Retinal pigment epithelial cell (primary cell): ENCODE results near the gene CTDSPL.

ENCODE experiments used
- DNase-seq: peaks from one replicate; pipeline ENCODE4 v3.0.0-alpha.2; 2010; ENCODE audit warnings: low read depth
- H3K4me3 ChIP-seq: 2 replicates; pipeline ENCODE4 v1.5.1; 2011; ENCODE audit warnings: mild to moderate bottlenecking, low read length, control low read depth, moderate library complexity
- CTCF ChIP-seq: conservative IDR thresholded peaks from 2 replicates; pipeline ENCODE4 v1.5.1; 2011; ENCODE audit warnings: low read depth, low read length, control low read depth, inconsistent platforms

CTDSPL gene

GRCh38 chr3:37930495-37930894 lies 68.8 kb downstream of the CTDSPL start:
- no peak overlapping the region for H3K4me3 ChIP-seq
- no peak for DNase-seq
- no peak for TF ChIP-seq CTCF

- DNase-seq: no peak
- no peak overlapping the region for H3K4me3 ChIP-seq
- no peak for TF ChIP-seq CTCF
Observed at GRCh38 chr3:37932505-37932904, 70.8 kb downstream of the CTDSPL start.

GRCh38 chr3:37934631-37935289 lies 73.1 kb downstream of the CTDSPL start:
- TF ChIP-seq CTCF: no peak
- DNase-seq: no peak
- no peak overlapping the region for H3K4me3 ChIP-seq

- TF ChIP-seq CTCF: no peak
- no peak overlapping the region for H3K4me3 ChIP-seq
- peak; percentile 25 for DNase-seq
Observed at GRCh38 chr3:37935290-37935668, 73.6 kb downstream of the CTDSPL start.

GRCh38 chr3:37935756-37936666 lies 74.3 kb downstream of the CTDSPL start:
- DNase-seq: peak; percentile 75
- no peak for TF ChIP-seq CTCF
- H3K4me3 ChIP-seq: no peak overlapping the region

GRCh38 chr3:37937156-37937555 lies 75.5 kb downstream of the CTDSPL start:
- no peak for TF ChIP-seq CTCF
- no peak for DNase-seq
- no peak overlapping the region for H3K4me3 ChIP-seq

GRCh38 chr3:37938011-37938410 lies 76.3 kb downstream of the CTDSPL start:
- no peak for TF ChIP-seq CTCF
- no peak for DNase-seq
- no peak overlapping the region for H3K4me3 ChIP-seq
